Uterus (tissue), 2 donors: ENCODE data around the gene FGF14.

Experiments
- POLR2A ChIP-seq, 2 donors: fragments of 450-650 bp; IDR thresholded peaks; one replicate each; pipeline ENCODE4 v1.6.1; 2016; ENCODE audit warnings: antibody characterized with exemption in 2 of 2, mild to moderate bottlenecking in 1 of 2, moderate library complexity in 1 of 2
- TF ChIP-seq, protein P1 (sequence below), 4 experiments: fragments of 200-600 bp in 2 of 4; fragments of 450-650 bp in 2 of 4; sonication (generic) in 2 of 4; IDR thresholded peaks; one replicate each; pipeline ENCODE4 v1.5.1; 2016 to 2019; ENCODE audit warnings: antibody characterized with exemption in 4 of 4, mild to moderate bottlenecking in 2 of 4, moderate library complexity in 1 of 4

DNA sequence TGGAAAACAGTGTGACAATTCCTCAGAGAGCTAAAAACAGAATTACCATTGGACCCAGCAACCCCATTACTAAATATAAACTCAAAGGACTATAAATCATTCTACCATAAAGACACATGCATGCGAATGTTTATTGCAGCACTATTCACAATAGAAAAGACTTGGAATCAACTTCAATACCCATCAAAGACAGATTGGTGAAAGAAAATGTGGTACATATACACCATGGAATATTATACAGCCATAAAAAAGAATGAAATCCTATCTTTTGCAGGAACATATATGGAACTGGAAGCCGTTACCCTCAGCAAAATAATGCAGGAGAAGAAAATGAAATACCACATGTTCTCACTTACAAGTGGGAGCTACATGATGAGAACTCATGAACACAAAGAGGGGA lies 20.8 kb upstream of the FGF14 start:
- no peak for TF ChIP-seq POLR2A (IDR thresholded peaks at IDR 0.05)
- TF ChIP-seq, protein P1, sequence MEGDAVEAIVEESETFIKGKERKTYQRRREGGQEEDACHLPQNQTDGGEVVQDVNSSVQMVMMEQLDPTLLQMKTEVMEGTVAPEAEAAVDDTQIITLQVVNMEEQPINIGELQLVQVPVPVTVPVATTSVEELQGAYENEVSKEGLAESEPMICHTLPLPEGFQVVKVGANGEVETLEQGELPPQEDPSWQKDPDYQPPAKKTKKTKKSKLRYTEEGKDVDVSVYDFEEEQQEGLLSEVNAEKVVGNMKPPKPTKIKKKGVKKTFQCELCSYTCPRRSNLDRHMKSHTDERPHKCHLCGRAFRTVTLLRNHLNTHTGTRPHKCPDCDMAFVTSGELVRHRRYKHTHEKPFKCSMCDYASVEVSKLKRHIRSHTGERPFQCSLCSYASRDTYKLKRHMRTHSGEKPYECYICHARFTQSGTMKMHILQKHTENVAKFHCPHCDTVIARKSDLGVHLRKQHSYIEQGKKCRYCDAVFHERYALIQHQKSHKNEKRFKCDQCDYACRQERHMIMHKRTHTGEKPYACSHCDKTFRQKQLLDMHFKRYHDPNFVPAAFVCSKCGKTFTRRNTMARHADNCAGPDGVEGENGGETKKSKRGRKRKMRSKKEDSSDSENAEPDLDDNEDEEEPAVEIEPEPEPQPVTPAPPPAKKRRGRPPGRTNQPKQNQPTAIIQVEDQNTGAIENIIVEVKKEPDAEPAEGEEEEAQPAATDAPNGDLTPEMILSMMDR (IDR thresholded peaks at IDR 0.05) = no peak
